ENCODE data around the gene PDE10A. TPM values are rescaled to one million over a fixed set of nuclear protein-coding genes. Genes with fewer than 3 reads are reported as not detected.
A peak's percentile ranks its signal among the peaks of the same experiment; 100 is the strongest.

The PDE10A gene
- total RNA-seq = 10 to 100 TPM in 2 of 4 donors, 1 to 10 TPM in 2; 7.4 to 33.5 (median 13.5) TPM
- 1 to 10 TPM in 2 of 3 donors, not detected in 1; 1.2 to 1.5 TPM for polyA plus RNA-seq

DNA sequence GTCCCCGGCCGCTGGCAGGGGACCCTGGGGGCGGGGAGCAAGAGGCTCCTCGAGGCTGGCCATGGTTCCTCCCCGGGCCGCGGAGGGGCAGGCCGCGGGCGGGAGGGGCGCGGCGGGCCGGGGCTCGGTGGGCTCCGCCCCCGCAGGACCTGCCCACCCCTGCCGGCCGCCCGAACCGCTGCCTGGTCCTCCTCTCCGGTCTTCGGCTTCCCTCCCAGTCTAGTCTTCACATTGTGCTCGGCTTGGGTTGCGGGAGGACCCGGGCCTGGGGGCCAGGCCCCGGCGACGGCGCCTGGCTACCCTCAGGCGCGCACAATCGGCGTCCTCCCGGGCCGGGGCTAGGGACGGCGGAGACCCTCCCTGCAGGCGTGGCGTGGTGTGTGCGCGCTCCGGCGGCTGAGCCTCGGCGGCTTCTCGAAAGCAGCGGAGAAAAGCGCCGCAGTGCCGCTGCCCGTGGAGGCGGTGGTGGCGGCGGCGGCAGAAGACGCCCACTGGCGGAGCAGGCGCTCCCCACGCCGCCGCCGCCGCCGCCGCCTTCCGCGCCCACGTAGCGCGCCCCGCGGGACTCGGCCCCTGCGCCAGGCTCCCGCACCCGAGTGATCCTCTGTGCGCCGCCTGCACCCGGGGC lies at the start of gene PDE10A:
Gene PDE10A (minus strand): TSS at position 493 of the 628 bp plus-strand sequence. CDS start 430 bp downstream, at position 63.
- WGBS, 2 donors = 1 to 4% methylated on average over 80 of the region's 80 CpGs
- TF ChIP-seq CTCF (IDR thresholded peaks at IDR 0.05) (no peak), POLR2AphosphoS5 (IDR thresholded peaks at IDR 0.05) (no peak), POLR2A (IDR thresholded peaks at IDR 0.05) (no peak), EP300 (IDR thresholded peaks at IDR 0.05) (no peak)

DNA sequence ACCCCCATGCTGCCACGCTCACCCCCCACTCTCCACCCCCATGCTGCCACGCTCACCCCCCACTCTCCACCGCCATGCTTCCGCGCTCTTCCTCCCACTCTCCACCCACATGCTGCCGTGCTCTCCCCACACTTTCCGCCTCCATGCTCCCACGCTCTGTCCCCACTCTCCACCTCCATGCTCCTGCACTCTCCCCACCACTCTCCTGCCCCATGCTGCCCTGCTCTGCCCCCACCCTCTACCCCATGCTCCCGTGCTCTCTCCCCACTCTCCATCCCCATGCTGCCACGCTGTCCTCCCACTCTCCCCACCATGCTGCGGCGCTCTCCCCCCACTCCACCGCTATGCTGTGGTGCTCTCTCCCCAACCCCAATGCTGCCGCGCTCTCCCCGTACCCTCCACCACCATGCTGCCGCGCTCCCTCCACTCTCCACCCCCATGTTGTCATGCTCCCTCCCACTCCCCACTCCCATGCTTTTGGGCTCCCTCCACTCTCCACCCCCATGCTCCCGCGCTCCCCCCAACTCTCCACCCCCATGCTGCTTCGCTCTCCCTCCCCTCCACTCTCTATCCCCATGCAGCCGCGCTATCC lies 46.0 kb upstream of the PDE10A start:
- Histone ChIP-seq H3K27ac (no peak overlapping the region), H3K4me1 (peaks cover 0 to 4% (median 1%) of the 10 kb centered on the region in 4 donors), H3K9me3 (no peaks in the 10 kb centered on the region), H3K36me3 (no peaks in the 10 kb centered on the region), H3K27me3 (no peaks in the 10 kb centered on the region), H3K4me3 (no peak overlapping the region)
- 95 to 96% methylated on average over 23 of the region's 23 CpGs for WGBS, 2 donors
- intact Hi-C loops (cut with DNase I) = no loop called here
- no peak for DNase-seq
- TF ChIP-seq POLR2AphosphoS5 (IDR thresholded peaks at IDR 0.05) (no peak), POLR2A (IDR thresholded peaks at IDR 0.05) (no peak), CTCF (IDR thresholded peaks at IDR 0.05) (no peak), EP300 (IDR thresholded peaks at IDR 0.05) (no peak)

More for the DNA sequence above, at the start of gene PDE10A:
- peak; percentile 80 for DNase-seq
- Histone ChIP-seq H3K9me3 (no peaks in the 10 kb centered on the region), H3K27me3 (peaks cover 34 to 94% (median 74%) of the 10 kb centered on the region in 3 donors), H3K27ac (peak within 1 kb of the TSS; percentile 64 to 72 (median 66)), H3K4me1 (peaks cover 0 to 41% (median 37%) of the 10 kb centered on the region in 4 donors), H3K36me3 (no peaks in the 10 kb centered on the region), H3K4me3 (peak within 1 kb of the TSS; percentile 43 to 63 (median 56))
- intact Hi-C loops (cut with DNase I) = loop anchor here (5.0 kb wide), 1 partner anchor 189 kb away; no protein-coding TSS in a partner anchor

DNA sequence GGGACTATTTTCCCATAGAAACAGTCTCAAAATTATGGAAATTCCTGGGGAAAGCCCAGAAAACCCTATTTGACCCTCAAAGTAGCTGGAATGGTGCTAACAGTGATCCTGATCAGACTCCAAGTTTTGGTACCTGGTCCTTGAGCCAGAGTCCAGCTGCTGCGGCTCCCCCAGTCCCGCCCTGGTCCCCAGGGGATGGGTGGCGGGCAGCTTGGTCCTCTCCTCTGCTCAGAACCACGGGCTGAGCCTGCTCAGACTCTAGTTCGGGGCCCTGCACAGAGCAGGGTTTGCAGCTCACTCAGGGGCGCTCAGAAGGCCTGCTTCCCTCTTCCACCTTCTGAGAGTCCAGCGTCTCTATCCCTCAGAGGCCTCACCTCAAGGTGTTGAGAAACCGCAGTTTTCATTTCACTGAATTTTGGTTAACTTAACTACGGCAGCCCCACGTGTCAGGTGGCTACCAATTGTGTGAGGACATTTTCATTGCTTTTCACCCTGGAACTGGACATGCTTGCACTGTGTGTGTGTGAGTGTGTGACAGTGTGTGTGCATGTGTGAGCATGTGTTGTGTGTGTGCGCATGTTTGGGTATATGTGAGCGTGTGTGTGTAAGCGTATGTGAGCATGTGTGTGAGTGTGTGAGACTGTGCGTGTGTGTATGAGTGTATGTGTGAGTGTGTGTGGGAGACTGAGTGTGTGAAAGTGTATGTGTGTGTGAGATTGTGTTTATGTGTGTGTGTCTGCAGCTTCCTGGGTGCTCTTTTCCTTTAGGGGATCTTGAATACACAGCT lies 44.2 kb upstream of the PDE10A start:
- no peak for DNase-seq
- no peaks in the 10 kb centered on the region for H3K36me3 ChIP-seq
- H3K4me1 ChIP-seq = peaks cover 0 to 11% (median 4%) of the 10 kb centered on the region in 4 donors
- H3K9me3 ChIP-seq = no peaks in the 10 kb centered on the region
- no peaks in the 10 kb centered on the region for H3K27me3 ChIP-seq
- H3K4me3 ChIP-seq = no peak overlapping the region
- TF ChIP-seq CTCF (IDR thresholded peaks at IDR 0.05) (no peak), EP300 (IDR thresholded peaks at IDR 0.05) (no peak), POLR2A (IDR thresholded peaks at IDR 0.05) (no peak), POLR2AphosphoS5 (IDR thresholded peaks at IDR 0.05) (no peak)
- H3K27ac ChIP-seq = no peak overlapping the region
- 84 to 89% methylated on average over 14 of the region's 14 CpGs for WGBS, 2 donors
- intact Hi-C loops (cut with DNase I) = no loop called here

DNA sequence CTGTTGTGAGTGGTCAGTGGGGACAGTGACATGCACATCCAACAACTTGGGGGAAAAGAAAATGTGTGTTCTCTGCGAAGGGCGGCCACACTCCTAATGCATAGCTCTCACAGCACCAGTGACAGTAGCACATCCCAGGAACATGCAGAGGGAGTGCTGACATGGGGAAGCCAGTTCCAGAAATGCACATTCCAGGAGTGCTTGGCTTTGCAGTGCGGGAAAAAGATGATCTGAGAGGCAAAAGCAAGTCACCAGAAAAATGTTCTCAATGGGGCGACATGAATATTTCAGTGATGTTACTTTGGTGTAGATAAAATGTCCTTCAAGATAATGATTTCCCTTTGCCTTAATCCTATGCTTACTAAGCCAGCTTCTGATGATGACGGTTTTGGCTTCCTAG lies 42.9 kb upstream of the PDE10A start:
- 87 to 88% methylated on average over 5 of the region's 5 CpGs for WGBS, 2 donors
- intact Hi-C loops (cut with DNase I) = no loop called here
- Histone ChIP-seq H3K27me3 (no peaks in the 10 kb centered on the region), H3K27ac (no peak overlapping the region), H3K4me1 (peaks cover 0 to 15% (median 7%) of the 10 kb centered on the region in 4 donors), H3K9me3 (no peaks in the 10 kb centered on the region), H3K36me3 (no peaks in the 10 kb centered on the region), H3K4me3 (no peak overlapping the region)
- no peak for DNase-seq
- TF ChIP-seq POLR2AphosphoS5 (IDR thresholded peaks at IDR 0.05) (no peak), CTCF (IDR thresholded peaks at IDR 0.05) (no peak), EP300 (IDR thresholded peaks at IDR 0.05) (no peak), POLR2A (IDR thresholded peaks at IDR 0.05) (no peak)

All from sigmoid colon (tissue), 7 donors.